Measurements from ENCODE around the gene PKIB. TPM values are rescaled to one million over a fixed set of nuclear protein-coding genes. Genes with fewer than 3 reads are reported as not detected.

Gene PKIB
- total and polyA plus RNA-seq, 2 donors (not counting 3 experiments of a cell fraction or from before 2014, with no cell fraction given): not detected

DNA sequence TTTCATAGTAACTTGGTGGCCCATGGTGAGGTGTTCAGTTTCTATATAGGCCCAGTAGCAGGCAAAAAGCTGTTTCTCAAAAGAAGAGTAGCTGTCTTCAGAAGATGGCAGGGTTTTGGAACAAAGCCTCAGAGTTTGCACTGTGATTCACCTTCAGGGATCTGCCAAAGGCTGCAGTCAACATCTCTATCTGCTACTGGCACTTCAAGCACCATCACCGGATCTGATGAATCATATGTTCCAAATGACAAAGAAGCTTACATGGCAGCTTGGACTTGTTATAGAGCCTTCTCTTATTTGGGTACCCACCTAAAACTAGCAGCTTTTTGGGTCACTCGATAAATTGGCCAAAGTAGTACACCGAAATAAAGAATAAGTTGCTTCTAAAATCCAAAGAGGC is 39.5 kb downstream of the PKIB start:
- H3K9me1 ChIP-seq (replicated peaks; ENCODE audit: control insufficient read depth, extremely low read depth, insufficient read depth, low read length): no peaks in the 10 kb centered on the region
- CTCF ChIA-PET: no interaction called here
- dilution Hi-C loops (cut with MboI; ENCODE audit: extremely low pct_ligation_motif_present, low sequenced_read_pairs) (no loop called here), intact Hi-C loops (cut with micrococcal nuclease) (no loop called here)
- H3K9me3 ChIP-seq (replicated peaks; ENCODE audit: control insufficient read depth, insufficient read depth, low read length): no peaks in the 10 kb centered on the region
- no peak overlapping the region for H3K4me2 ChIP-seq (ENCODE audit: insufficient read depth, low read length)
- no peaks in the 10 kb centered on the region for H3K79me2 ChIP-seq (ENCODE audit: control insufficient read depth, insufficient read depth, low read length)
- no peak overlapping the region for H3K27ac ChIP-seq (ENCODE audit: insufficient read depth, low read depth, low read length)
- POLR2A ChIA-PET: no interaction called here
- H3K36me3 ChIP-seq (ENCODE audit: control insufficient read depth in 2 of 2, extremely low read depth in 1 of 2, insufficient read depth in 2 of 2, low read length in 2 of 2): no peaks in the 10 kb centered on the region
- H3K4me1 ChIP-seq (ENCODE audit: control insufficient read depth, extremely low read depth, insufficient read depth, low read length): no peaks in the 10 kb centered on the region
- no peak for DNase-seq (ENCODE audit: low read depth, low spot score)
- no peak for FAIRE-seq
- no peak overlapping the region for H3K9ac ChIP-seq (replicated peaks; ENCODE audit: extremely low read depth, insufficient read depth, low read length)
- H3K4me3 ChIP-seq (replicated peaks in 1 of 3; ENCODE audit: insufficient read depth in 1 of 3, low read depth in 1 of 3, low read length in 3 of 3): no peak overlapping the region
- H4K20me1 ChIP-seq (replicated peaks; ENCODE audit: control insufficient read depth, extremely low read depth, insufficient read depth, low read length): no peaks in the 10 kb centered on the region
- H3K27me3 ChIP-seq (ENCODE audit: control insufficient read depth in 2 of 2, insufficient read depth in 2 of 2, low read length in 2 of 2): no peaks in the 10 kb centered on the region
- BruUV-seq (replicated peaks): no TSS peak
- TF ChIP-seq MYC (IDR thresholded peaks at IDR 0.05; ENCODE audit: low read depth, low read length) (no peak), EZH2 (IDR thresholded peaks at IDR 0.05; ENCODE audit: borderline replicate concordance, low read depth, low read length, severe bottlenecking) (no peak), POLR2AphosphoS5 (IDR thresholded peaks at IDR 0.05; ENCODE audit: insufficient read depth, low read depth, low read length) (no peak), POLR2A (IDR thresholded peaks at IDR 0.05; ENCODE audit: low read depth, low read length) (no peak), FOS (IDR thresholded peaks at IDR 0.05; ENCODE audit: borderline replicate concordance, insufficient read depth, low read length) (no peak), GATA2 (IDR thresholded peaks at IDR 0.05; ENCODE audit: insufficient read depth, insufficient read length, low read depth, low read length) (no peak), JUN (IDR thresholded peaks at IDR 0.05; ENCODE audit: borderline replicate concordance, insufficient read depth, insufficient read length, low read depth) (no peak)
- TF ChIP-seq, protein P1, sequence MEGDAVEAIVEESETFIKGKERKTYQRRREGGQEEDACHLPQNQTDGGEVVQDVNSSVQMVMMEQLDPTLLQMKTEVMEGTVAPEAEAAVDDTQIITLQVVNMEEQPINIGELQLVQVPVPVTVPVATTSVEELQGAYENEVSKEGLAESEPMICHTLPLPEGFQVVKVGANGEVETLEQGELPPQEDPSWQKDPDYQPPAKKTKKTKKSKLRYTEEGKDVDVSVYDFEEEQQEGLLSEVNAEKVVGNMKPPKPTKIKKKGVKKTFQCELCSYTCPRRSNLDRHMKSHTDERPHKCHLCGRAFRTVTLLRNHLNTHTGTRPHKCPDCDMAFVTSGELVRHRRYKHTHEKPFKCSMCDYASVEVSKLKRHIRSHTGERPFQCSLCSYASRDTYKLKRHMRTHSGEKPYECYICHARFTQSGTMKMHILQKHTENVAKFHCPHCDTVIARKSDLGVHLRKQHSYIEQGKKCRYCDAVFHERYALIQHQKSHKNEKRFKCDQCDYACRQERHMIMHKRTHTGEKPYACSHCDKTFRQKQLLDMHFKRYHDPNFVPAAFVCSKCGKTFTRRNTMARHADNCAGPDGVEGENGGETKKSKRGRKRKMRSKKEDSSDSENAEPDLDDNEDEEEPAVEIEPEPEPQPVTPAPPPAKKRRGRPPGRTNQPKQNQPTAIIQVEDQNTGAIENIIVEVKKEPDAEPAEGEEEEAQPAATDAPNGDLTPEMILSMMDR (IDR thresholded peaks at IDR 0.05; ENCODE audit: extremely low read depth in 1 of 2, insufficient read depth in 1 of 2, low read depth in 1 of 2, low read length in 2 of 2): no peak
- TF ChIP-seq, protein P2, sequence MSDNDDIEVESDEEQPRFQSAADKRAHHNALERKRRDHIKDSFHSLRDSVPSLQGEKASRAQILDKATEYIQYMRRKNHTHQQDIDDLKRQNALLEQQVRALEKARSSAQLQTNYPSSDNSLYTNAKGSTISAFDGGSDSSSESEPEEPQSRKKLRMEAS (IDR thresholded peaks at IDR 0.05; ENCODE audit: insufficient read depth, insufficient read length): no peak
- H2AFZ ChIP-seq (ENCODE audit: low read depth, low read length): no peak overlapping the region

All from endothelial cell of umbilical vein (primary cell).